NCI-H2081 (cell line): Measurements from ENCODE around the gene CHN2.

Source experiments
- DNase-seq, 2 experiments: peaks; one replicate each; lab custom pipeline; 2025; lab: John Stamatoyannopoulos, UW

CHN2 gene

GRCh38 chr7:29194594-29195427 is at the start of gene CHN2:
CHN2 (plus strand) TSS chr7:29194775.
- peak; percentile 63 to 88 for DNase-seq

DNA sequence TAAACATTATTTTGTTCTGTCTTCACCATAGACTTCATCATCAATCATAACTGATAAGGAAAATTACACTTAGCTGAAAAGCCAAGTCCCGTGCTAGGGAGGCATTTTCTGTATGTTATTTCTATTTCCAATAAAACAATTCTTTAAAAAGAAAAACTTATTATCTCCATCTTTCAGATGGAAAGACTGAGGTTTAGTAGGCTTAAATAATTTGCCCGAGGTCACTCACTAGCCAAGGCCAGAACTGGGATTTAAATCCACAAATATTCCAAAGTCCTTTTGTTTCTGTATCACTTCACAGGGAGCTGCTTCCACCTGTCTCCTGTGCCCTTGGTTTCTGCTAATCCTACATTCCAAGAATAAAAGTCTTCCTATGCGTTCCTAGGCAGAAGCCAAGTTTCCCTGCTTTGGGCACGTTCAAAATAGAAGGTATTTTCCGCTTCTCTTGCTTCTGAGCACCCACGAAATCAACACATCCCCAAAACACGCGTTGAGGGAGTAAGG is 49.0 kb upstream of the CHN2 start:
- no peak for DNase-seq

DNA sequence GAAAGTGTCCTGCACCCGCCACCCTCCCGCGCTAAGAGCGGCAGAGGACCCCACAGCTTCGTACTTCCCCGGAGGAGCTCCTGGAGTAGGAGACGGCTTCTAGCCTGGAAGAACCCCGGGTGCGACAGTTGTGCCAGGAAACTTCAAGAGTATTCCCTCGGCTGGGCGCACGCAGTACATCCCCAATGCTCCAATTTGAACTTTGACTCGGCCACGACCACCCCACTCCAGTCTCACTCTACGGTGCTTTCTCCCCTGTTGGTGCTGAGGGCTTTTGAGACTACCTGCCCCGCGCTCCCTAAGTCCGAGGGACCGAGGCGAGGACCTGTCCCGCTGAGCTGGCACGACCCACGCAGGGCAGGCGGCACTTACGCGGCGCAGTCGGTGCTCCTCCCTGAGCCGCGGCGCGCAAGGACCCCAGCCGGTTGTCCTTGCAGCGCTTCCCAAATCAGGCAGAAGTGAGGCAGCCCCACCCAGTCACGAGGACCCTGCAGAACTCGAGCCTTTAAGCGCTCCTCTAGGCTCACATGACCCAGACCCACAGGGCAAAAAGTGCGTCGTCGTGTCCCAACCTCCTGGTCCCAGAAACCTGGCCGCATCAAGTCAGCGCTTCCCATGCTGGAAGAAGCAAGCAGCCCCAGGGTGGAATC is 48.4 kb upstream of the CHN2 start, which contains the start of gene CPVL:
Gene CPVL, minus strand, starts transcription at position 481 of the 650 bp plus-strand sequence. CDS start 25,476 bp downstream, outside the sequence.
- DNase-seq = no peak

- peak in 1 of 2 experiments; percentile 32 for DNase-seq
These were observed 47.5 kb upstream of the CHN2 start for GRCh38 chr7:29146888-29147609.

GRCh38 chr7:29147821-29148220 is 46.8 kb upstream of the CHN2 start:
- DNase-seq = no peak

- no peak for DNase-seq
These were observed 45.5 kb upstream of the CHN2 start for GRCh38 chr7:29149036-29149435.

DNA sequence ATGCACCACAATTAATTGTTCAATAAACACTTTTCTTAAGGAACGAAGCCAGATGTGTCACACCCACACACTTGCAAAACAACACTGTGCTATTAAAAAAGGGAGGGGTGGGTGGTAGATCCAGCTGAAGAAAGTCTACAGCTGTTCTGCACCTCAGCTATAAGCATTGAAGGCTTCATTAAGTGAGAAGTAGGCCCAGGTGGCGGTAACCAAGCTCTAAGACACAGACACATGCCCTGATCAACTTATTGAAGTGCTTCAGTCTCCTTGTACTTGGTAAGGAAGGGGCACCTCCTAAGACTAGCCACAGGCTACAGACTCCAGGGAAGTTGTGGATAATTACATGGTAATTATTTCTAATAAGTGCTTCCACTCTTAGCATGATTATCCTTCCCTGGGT is 43.7 kb upstream of the CHN2 start:
- no peak for DNase-seq

DNA sequence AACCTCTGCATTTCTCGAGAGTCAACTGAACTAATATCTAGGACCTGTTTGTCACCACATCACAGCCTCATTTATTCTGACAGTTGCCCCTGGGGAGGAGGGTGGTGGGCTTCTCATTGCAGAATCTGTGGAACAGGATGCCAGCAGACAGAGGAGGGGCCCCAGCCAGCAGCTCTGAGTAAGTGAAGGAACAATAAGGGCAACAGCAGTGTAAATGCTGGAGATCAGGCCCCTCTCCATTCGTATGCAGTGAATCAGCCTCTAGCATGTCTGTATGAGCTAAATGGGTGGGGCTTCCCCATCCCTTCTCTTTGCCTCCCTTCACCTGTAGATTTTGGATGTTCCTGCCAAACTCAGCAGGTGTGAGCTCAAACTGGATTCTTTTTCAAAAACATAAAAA is 40.5 kb upstream of the CHN2 start:
- DNase-seq = no peak

GRCh38 chr7:29156907-29157452 is 37.6 kb upstream of the CHN2 start:
- DNase-seq = peak in 1 of 2 experiments; percentile 23

DNA sequence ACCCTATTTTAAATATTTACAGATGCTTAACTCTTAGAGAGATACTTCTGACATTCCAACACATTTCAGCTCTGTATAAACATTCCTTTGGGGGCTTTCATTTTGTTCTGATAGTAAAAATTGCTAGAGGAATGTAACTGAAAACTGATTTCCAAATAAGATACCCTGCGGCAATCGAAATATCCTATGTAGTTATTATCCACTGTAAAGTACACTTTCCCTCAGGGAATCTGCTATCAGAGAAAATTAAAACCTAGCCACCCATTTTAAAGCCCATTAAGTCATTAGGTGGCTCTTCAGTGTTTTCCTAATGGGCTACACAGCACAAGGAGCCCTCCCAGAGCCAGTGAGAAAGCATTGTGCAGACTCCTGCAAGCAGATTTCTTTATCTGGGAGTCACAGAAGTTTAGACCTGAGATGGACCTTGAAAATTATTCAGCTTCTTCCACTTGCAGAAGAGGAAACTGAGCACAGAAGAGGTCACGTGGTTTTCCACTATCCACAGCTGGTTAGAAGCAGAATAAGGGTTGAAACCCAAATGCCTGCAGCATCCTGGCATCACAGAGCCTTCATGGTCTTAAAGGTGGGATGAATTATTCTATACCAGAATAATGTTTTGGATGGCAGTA is 35.7 kb upstream of the CHN2 start:
- peak in 1 of 2 experiments; percentile 8 for DNase-seq

DNA sequence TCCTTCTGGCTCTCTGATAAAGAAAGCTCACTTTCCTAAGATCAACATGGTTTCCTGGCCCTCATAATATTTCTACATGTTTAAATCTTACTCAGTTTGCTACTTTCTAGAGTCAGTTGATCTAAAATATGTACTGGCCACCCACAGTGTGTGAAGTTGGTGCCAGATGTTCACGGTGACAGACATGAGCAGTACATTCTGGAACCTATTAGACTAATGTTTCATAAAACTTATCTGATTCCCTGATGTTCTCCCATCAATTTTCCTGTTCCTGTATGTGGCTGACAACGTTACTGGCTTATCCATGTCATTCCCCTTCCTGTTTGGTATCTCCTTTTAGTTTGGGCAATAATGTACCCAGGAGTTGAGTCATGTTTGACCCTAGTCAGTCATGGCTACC is 34.5 kb upstream of the CHN2 start:
- no peak for DNase-seq

DNA sequence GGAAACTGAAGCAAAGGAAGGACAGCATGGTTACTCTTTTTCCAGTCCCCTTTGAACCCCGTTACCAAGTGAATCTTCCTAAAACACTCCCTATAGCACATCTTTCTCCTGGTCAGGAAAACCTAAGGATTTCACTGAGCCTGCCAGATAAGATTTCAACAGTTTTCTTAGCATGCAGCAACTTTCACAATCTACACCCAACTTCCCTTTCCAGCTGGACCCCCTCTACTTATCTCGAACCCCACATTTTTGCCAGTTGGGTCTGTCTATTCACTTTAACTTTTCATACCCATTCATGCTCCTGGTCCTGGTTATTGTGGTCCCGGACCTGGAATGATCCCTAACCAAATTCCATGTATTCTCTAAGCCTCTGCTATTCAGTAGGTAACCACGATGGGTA is 33.3 kb upstream of the CHN2 start:
- no peak for DNase-seq

DNA sequence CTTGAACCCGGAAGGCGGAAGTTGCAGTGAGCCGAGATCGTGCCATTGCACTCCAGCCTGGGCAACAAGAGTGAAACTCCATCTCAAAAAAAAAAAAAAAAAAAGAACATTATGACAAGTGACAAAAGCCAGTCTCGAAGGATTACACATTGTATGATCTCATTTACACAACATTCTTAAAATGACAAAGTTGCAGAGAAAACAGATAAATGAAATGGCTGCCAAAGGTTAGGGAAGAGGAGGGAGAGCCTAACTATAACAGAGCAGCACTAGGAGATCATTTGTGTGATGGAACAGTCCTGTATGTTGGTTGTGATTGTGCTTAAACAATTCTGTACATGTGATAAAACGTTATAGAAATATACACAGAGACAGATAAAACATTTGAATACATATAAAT is 32.0 kb upstream of the CHN2 start:
- no peak for DNase-seq

GRCh38 chr7:29163854-29164253 is 30.7 kb upstream of the CHN2 start:
- no peak for DNase-seq

DNA sequence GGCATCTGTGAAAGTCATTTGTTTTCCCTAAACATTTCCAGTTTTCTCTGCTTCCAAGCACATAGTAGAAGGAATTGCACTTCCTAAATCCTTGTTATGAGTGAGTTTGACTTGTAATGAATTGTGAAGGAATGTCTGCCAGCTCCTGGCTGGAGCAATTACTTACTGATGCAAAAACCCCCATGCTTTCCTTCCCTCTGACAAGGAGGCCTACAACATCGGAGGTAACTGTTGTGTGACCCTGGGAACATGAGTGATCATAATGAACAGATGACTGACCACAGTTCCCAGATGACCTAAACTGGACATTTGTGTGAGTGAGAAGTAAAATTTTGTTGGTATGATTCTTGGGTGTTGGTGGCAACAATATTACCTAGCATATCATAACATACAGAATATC is 26.9 kb upstream of the CHN2 start:
- no peak for DNase-seq

DNA sequence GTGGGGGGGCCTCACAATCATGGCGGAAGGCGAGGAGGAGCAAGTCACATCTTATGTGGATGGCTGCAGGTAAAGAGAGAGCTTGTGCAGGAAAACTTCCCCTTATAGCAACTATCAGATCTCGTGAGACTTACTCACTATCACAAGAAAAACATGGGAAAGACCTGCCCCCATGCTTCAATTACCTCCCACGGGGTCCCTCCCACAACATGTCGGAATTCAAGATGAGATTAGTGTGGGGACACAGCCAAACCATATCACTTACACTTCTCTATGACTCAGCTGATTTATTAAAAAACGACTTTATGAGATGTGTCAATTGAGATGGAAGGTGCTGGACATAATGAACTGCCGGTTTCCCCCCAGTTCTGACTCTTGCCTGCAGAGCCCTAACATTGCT is 23.8 kb upstream of the CHN2 start:
- no peak for DNase-seq

- DNase-seq = no peak
These were observed 21.1 kb upstream of the CHN2 start for GRCh38 chr7:29173458-29173857.

DNA sequence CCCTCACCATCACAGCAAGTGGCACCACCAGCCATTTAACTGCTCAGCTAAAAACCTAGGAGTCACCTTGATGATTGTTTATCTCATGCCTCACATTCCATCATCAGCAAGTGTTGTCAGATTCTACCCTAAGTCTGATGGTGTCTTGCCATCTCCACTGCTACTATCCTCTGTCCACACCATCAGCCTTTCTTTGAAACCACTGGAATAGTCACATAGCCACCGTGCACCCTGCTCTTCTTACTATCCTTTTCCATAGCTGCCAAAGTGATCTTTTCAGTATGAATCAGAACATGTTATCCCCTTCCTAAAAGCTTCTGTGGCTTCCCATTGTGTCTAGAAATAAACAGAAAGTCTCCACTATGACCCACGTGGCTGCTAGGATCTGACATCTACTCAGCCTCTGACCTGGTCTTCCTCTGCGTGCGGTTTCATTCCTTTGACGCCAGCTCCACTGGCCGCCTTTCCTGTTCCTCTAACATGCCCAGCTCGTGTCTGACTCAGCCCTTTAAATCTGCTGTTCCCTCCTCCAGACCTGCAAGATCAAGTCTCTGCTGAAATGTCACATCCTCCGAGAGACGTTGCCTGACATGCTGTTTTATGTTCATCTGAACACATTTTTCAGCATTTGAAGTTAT is 16.5 kb upstream of the CHN2 start:
- DNase-seq = no peak

- no peak for DNase-seq
These were observed 15.5 kb upstream of the CHN2 start for GRCh38 chr7:29179115-29179514.

- DNase-seq = no peak
These were observed 10.0 kb upstream of the CHN2 start for GRCh38 chr7:29184599-29184998.

- no peak for DNase-seq
These were observed 9.0 kb upstream of the CHN2 start for GRCh38 chr7:29185613-29186012.
